ENCODE results near the gene PRKAG1.

PRKAG1 gene

GRCh38 chr12:48960834-48961233 is 57.7 kb downstream of the PRKAG1 start:
- no peak for DNase-seq

DNA sequence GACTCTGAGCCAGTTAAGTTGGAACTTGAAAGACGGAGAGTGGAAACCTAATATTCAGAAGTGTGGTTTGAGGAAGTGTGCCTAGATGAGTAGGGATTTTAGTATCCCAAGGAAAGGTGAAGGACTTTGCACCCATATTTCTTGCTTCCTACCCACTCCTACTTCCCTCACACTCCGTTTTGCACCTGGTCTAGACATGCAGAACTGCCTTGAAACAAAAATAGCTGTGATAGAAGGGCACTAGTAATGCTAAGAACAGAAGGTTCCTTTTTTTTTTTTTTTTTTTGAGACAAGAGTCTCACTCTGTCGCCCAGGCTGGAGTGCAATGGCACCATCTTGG is 60.6 kb downstream of the PRKAG1 start:
- DNase-seq: no peak

GRCh38 chr12:48957141-48958048 is 61.2 kb downstream of the PRKAG1 start, which contains the start of gene ARF3:
TSS of gene ARF3 (minus strand) at chr12:48957487. CDS start at chr12:48941095, 16,392 bp downstream.
- DNase-seq: peak; percentile 87

DNA sequence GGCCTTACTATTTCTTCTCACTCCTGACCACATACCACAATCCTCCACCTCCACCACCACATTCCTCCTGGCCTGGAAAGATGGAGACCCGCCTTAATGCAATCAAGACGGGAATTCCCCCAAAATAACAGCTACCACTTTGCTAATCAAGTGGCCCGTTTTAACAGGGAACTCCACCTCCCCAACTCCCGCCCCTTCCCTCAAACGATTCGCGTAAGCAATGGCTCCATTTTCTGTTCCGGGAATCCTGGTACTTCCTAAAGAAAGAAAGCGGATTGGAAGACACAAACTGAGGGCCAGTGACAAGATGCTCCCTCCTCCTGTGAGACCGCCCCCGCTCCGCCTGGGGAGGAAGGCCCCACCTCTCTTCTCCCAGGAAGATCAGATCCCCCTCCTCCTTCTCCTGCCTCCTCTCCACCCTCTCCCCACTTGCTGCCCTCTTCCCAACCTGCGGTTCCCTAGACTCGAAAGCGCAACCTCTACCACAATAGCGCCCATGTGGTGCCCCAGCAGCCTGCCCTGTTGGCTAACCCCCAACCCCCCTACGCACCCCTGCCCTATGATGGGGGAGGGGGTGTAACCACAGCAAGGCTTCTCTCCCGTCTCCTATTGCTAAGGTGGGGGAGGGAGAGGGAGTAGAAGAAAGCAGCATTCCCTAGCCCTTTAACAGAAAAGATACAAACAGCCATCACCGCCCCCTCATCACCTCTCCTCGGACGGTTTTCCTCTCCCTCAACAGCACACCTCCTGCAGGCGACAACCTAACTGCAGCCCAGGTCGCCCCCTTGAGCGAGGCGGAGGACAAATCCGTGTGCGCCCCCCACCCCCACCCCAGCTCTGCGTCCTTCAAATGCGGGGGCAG is 62.1 kb downstream of the PRKAG1 start:
- DNase-seq: peak; percentile 86

DNA sequence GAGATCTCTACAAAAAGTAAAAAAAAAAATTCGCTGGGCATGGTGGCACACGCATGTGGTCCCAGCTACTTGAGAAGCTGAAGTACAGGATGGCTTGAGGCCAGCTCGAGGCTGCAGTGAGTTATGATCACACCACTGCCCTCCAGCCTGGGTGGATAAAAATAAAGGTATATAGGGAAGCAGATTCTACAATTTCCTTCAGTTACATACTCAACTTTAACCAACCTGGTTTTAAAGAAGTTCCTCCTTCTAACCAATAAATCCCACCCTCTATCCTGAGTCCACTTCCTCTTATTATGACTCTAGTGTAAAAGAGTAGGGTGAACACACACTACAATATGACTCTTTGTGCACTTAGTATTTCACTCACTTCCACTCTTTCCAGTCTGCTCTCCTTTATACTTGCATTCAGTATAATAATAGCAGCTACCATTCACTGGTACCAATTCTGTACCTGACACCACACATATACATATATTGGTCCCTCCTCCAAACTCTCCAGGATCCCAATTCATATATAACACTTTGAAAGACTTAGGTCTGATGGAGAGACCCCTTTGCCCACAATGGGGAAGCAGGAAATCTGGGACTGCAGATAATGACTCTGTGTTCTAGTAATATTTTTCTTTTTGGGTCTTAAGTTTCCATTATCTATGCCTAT is 63.6 kb downstream of the PRKAG1 start:
- DNase-seq: no peak

- no peak for DNase-seq
Observed at GRCh38 chr12:48954061-48954460, 64.5 kb downstream of the PRKAG1 start.

DNA sequence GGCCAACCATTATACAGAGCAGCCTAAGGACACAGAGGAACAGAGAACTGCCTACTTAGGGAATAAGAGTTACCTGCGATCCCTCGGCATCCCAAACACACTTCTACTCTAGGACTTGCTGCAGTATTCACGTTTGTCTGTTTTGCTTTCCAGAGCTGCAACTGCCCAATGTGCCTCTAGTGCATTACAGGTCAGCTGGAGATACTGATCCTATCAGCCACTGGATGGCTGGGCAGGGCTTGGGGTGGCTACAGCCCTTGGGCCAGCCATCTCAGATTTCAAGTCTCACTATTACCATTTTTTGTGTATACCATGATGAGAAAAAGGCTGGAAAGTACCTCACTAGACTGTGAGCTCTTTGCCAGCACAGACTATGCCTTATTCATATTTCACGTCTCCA is 65.9 kb downstream of the PRKAG1 start:
- DNase-seq: no peak

Data from NCI-H2227 treated with DMSO at 0.1 percent for 48 hours (cell line).